Measurements from ENCODE around the gene STOM. TPM values are rescaled to one million over a fixed set of nuclear protein-coding genes. Genes with fewer than 3 reads are reported as not detected.

STOM gene
- total and polyA plus RNA-seq, 4 donors, result 80.0 to 384 (median 245) TPM

- H3K27ac ChIP-seq (ENCODE audit: low read depth in 1 of 2, low read length in 2 of 2), result peak overlapping the region; percentile 39 to 69
- no peaks in the 10 kb centered on the region for H3K9me3 ChIP-seq (ENCODE audit: control insufficient read depth, low read length)
- 19 to 28% methylated on average over 5 of the region's 5 CpGs for WGBS, 2 donors
- ATAC-seq (ENCODE audit: low FRiP score) (no peak), DNase-seq (no peak)
- no peaks in the 10 kb centered on the region for H3K36me3 ChIP-seq (ENCODE audit: control insufficient read depth in 1 of 2, insufficient read depth in 2 of 2, low read length in 1 of 2)
- intact Hi-C loops (cut with DNase I), result loop anchor here in 1 of 2 donors (5.0 kb wide), 1 partner anchor 106 kb away; the partner anchor contains the start of gene GSN
- H3K4me3 ChIP-seq (ENCODE audit: low read length in 2 of 2), result no peak overlapping the region
- peaks cover 0 to 6% of the 10 kb centered on the region in 2 donors for H3K4me1 ChIP-seq (ENCODE audit: control insufficient read depth in 1 of 2, insufficient read depth in 2 of 2, low read length in 2 of 2)
- H3K27me3 ChIP-seq (ENCODE audit: control insufficient read depth in 1 of 2, insufficient read depth in 2 of 2, low read length in 1 of 2), result no peaks in the 10 kb centered on the region
Observed at GRCh38 chr9:121373011-121373729, 3.1 kb upstream of the STOM start.

- 61 to 62% methylated on average over 6 of the region's 6 CpGs for whole genome bisulfite sequencing, 2 donors
- Histone ChIP-seq H3K36me3 (ENCODE audit: control insufficient read depth in 1 of 2, insufficient read depth in 2 of 2, low read length in 1 of 2) (no peaks in the 10 kb centered on the region), H3K27ac (ENCODE audit: low read depth in 1 of 2, low read length in 2 of 2) (peak overlapping the region; percentile 59 to 87), H3K4me1 (ENCODE audit: control insufficient read depth in 1 of 2, insufficient read depth in 2 of 2, low read length in 2 of 2) (peaks cover 0 to 6% of the 10 kb centered on the region in 2 donors), H3K4me3 (ENCODE audit: low read length in 2 of 2) (no peak overlapping the region), H3K27me3 (ENCODE audit: control insufficient read depth in 1 of 2, insufficient read depth in 2 of 2, low read length in 1 of 2) (no peaks in the 10 kb centered on the region), H3K9me3 (ENCODE audit: control insufficient read depth, low read length) (no peaks in the 10 kb centered on the region)
- ATAC-seq (ENCODE audit: low FRiP score) (no peak), DNase-seq (no peak)
- intact Hi-C loops (cut with DNase I), result loop anchor here (1.0 to 5.0 kb wide), 2 partner anchors 105 to 159 kb away; partner anchors contain the start of gene GSN (in 1 of the 2)
Observed at GRCh38 chr9:121372239-121373010, 2.4 kb upstream of the STOM start.

GRCh38 chr9:121371495-121372061 is 1.5 kb upstream of the STOM start:
- H3K4me3 ChIP-seq (ENCODE audit: low read length in 2 of 2), result no peak overlapping the region
- 59 to 61% methylated on average over 4 of the region's 4 CpGs for WGBS, 2 donors
- intact Hi-C loops (cut with DNase I), result loop anchor here (1.0 to 5.0 kb wide), 3 partner anchors 103 to 158 kb away; partner anchors contain the start of gene GSN (in 2 of the 2)
- peak overlapping the region; percentile 46 to 59 for H3K27ac ChIP-seq (ENCODE audit: low read depth in 1 of 2, low read length in 2 of 2)
- DNase-seq (no peak), ATAC-seq (ENCODE audit: low FRiP score) (no peak)
- H3K9me3 ChIP-seq (ENCODE audit: control insufficient read depth, low read length), result no peaks in the 10 kb centered on the region
- no peaks in the 10 kb centered on the region for H3K36me3 ChIP-seq (ENCODE audit: control insufficient read depth in 1 of 2, insufficient read depth in 2 of 2, low read length in 1 of 2)
- H3K4me1 ChIP-seq (ENCODE audit: control insufficient read depth in 1 of 2, insufficient read depth in 2 of 2, low read length in 2 of 2), result peaks cover 0 to 6% of the 10 kb centered on the region in 2 donors
- no peaks in the 10 kb centered on the region for H3K27me3 ChIP-seq (ENCODE audit: control insufficient read depth in 1 of 2, insufficient read depth in 2 of 2, low read length in 1 of 2)

- ATAC-seq (ENCODE audit: low FRiP score) (no peak), DNase-seq (no peak)
- Histone ChIP-seq H3K4me1 (ENCODE audit: control insufficient read depth in 1 of 2, insufficient read depth in 2 of 2, low read length in 2 of 2) (peaks cover 0 to 6% of the 10 kb centered on the region in 2 donors), H3K27ac (ENCODE audit: low read depth in 1 of 2, low read length in 2 of 2) (no peak overlapping the region), H3K4me3 (ENCODE audit: low read length in 2 of 2) (peak overlapping the region; percentile 48 to 84), H3K9me3 (ENCODE audit: control insufficient read depth, low read length) (no peaks in the 10 kb centered on the region), H3K27me3 (ENCODE audit: control insufficient read depth in 1 of 2, insufficient read depth in 2 of 2, low read length in 1 of 2) (no peaks in the 10 kb centered on the region), H3K36me3 (ENCODE audit: control insufficient read depth in 1 of 2, insufficient read depth in 2 of 2, low read length in 1 of 2) (no peaks in the 10 kb centered on the region)
- intact Hi-C loops (cut with DNase I), result loop anchor here in 1 of 2 donors (2.0 kb wide), 1 partner anchor 48 kb away; no protein-coding TSS in a partner anchor
- WGBS, 2 donors, result 19 to 33% methylated on average over 8 of the region's 8 CpGs
Observed at GRCh38 chr9:121368745-121369144, 1.3 kb downstream of the STOM start.

GRCh38 chr9:121368138-121368522 is 1.9 kb downstream of the STOM start:
- no peak for DNase-seq
- peaks cover 0 to 5% of the 10 kb centered on the region in 2 donors for H3K4me1 ChIP-seq (ENCODE audit: control insufficient read depth in 1 of 2, insufficient read depth in 2 of 2, low read length in 2 of 2)
- peak overlapping the region; percentile 36 to 84 for H3K4me3 ChIP-seq (ENCODE audit: low read length in 2 of 2)
- 39 to 48% methylated on average over 1 of the region's 1 CpG for WGBS, 2 donors
- no peak overlapping the region for H3K27ac ChIP-seq (ENCODE audit: low read depth in 1 of 2, low read length in 2 of 2)
- H3K27me3 ChIP-seq (ENCODE audit: control insufficient read depth in 1 of 2, insufficient read depth in 2 of 2, low read length in 1 of 2), result no peaks in the 10 kb centered on the region
- ATAC-seq (ENCODE audit: low FRiP score), result no peak
- H3K9me3 ChIP-seq (ENCODE audit: control insufficient read depth, low read length), result no peaks in the 10 kb centered on the region
- intact Hi-C loops (cut with DNase I), result loop anchor here in 1 of 2 donors (2.0 kb wide), 1 partner anchor 47 kb away; no protein-coding TSS in a partner anchor
- H3K36me3 ChIP-seq (ENCODE audit: control insufficient read depth in 1 of 2, insufficient read depth in 2 of 2, low read length in 1 of 2), result no peaks in the 10 kb centered on the region

GRCh38 chr9:121367306-121368137 is 2.5 kb downstream of the STOM start:
- ATAC-seq (ENCODE audit: low FRiP score) (no peak), DNase-seq (no peak)
- peak overlapping the region; percentile 36 for H3K4me3 ChIP-seq (ENCODE audit: low read length in 2 of 2)
- H3K9me3 ChIP-seq (ENCODE audit: control insufficient read depth, low read length), result no peaks in the 10 kb centered on the region
- no peak overlapping the region for H3K27ac ChIP-seq (ENCODE audit: low read depth in 1 of 2, low read length in 2 of 2)
- H3K36me3 ChIP-seq (ENCODE audit: control insufficient read depth in 1 of 2, insufficient read depth in 2 of 2, low read length in 1 of 2), result no peaks in the 10 kb centered on the region
- intact Hi-C loops (cut with DNase I), result loop anchor here in 1 of 2 donors (2.0 kb wide), 1 partner anchor 47 kb away; no protein-coding TSS in a partner anchor
- WGBS, 2 donors, result 41 to 46% methylated on average over 4 of the region's 4 CpGs
- peaks cover 0 to 3% of the 10 kb centered on the region in 2 donors for H3K4me1 ChIP-seq (ENCODE audit: control insufficient read depth in 1 of 2, insufficient read depth in 2 of 2, low read length in 2 of 2)
- H3K27me3 ChIP-seq (ENCODE audit: control insufficient read depth in 1 of 2, insufficient read depth in 2 of 2, low read length in 1 of 2), result no peaks in the 10 kb centered on the region

- ATAC-seq (ENCODE audit: low FRiP score) (no peak), DNase-seq (no peak)
- 77 to 81% methylated on average over 5 of the region's 5 CpGs for WGBS, 2 donors
- H3K4me3 ChIP-seq (ENCODE audit: low read length in 2 of 2), result no peak overlapping the region
- peak overlapping the region in 1 of 2 donors; percentile 62 for H3K27ac ChIP-seq (ENCODE audit: low read depth in 1 of 2, low read length in 2 of 2)
- no peaks in the 10 kb centered on the region for H3K27me3 ChIP-seq (ENCODE audit: control insufficient read depth in 1 of 2, insufficient read depth in 2 of 2, low read length in 1 of 2)
- H3K4me1 ChIP-seq (ENCODE audit: control insufficient read depth in 1 of 2, insufficient read depth in 2 of 2, low read length in 2 of 2), result peaks cover 0 to 3% of the 10 kb centered on the region in 2 donors
- no peaks in the 10 kb centered on the region for H3K9me3 ChIP-seq (ENCODE audit: control insufficient read depth, low read length)
- H3K36me3 ChIP-seq (ENCODE audit: control insufficient read depth in 1 of 2, insufficient read depth in 2 of 2, low read length in 1 of 2), result no peaks in the 10 kb centered on the region
- intact Hi-C loops (cut with DNase I), result no loop called here
Observed at GRCh38 chr9:121366611-121367192, 3.3 kb downstream of the STOM start.
